SK-N-SH treated with all-trans-retinoic acid at 6 μM for 48 hours (cell line): ENCODE results near the gene SYTL5.

Experiments used
- ATAC-seq: fragments of 200-7000 bp; cut with Tn5 transposase; 3 replicates; pipeline ENCODE4 v1.9.1; 2020; ENCODE audit warnings: mild to moderate bottlenecking, moderate library complexity
- ARNTL ChIP-seq: fragments of 450-650 bp; formaldehyde crosslinking; IDR thresholded peaks from 2 replicates; pipeline ENCODE4 v1.5.0; 2020; ENCODE audit warnings: low read depth, mild to moderate bottlenecking, moderate library complexity, borderline replicate concordance
- BACH2 ChIP-seq: fragments of 250-450 bp; sonication (Bioruptor Pico); IDR thresholded peaks from 2 replicates; pipeline ENCODE4 v1.9.0; 2021; ENCODE audit warnings: mild to moderate bottlenecking, borderline replicate concordance
- CREB5 ChIP-seq: fragments of 250-450 bp; sonication (Bioruptor Pico); IDR thresholded peaks from 2 replicates; pipeline ENCODE4 v1.5.1; 2020; ENCODE audit warnings: low read depth, mild to moderate bottlenecking, moderate library complexity
- CSDC2 ChIP-seq: fragments of 250-450 bp; sonication (Bioruptor Pico); IDR thresholded peaks from 2 replicates; pipeline ENCODE4 v1.5.0; 2020; ENCODE audit warnings: mild to moderate bottlenecking, moderate library complexity
- CSRNP3 ChIP-seq: fragments of 250-450 bp; sonication (Bioruptor Pico); IDR thresholded peaks from 2 replicates; pipeline ENCODE4 v1.5.1; 2021; ENCODE audit warnings: mild to moderate bottlenecking, moderate library complexity
- GLIS3 ChIP-seq: fragments of 250-450 bp; sonication (Bioruptor Pico); IDR thresholded peaks from 2 replicates; pipeline ENCODE4 v1.5.0; 2020; ENCODE audit warnings: mild to moderate bottlenecking, moderate library complexity
- ISL1 ChIP-seq: fragments of 250-450 bp; sonication (Bioruptor Pico); IDR thresholded peaks from 2 replicates; pipeline ENCODE4 v2.1.2; 2022; ENCODE audit warnings: mild to moderate bottlenecking, moderate library complexity
- OSR1 ChIP-seq: fragments of 250-450 bp; sonication (Bioruptor Pico); IDR thresholded peaks from 2 replicates; pipeline ENCODE4 v1.8.0; 2022; ENCODE audit warnings: moderate library complexity, mild to moderate bottlenecking, inconsistent platforms
- PATZ1 ChIP-seq: fragments of 250-450 bp; sonication (Bioruptor Pico); IDR thresholded peaks from 2 replicates; pipeline ENCODE4 v1.8.0; 2020; ENCODE audit warnings: mild to moderate bottlenecking, moderate library complexity, borderline replicate concordance
- POU6F1 ChIP-seq: fragments of 250-450 bp; sonication (Bioruptor Pico); IDR thresholded peaks from 2 replicates; pipeline ENCODE4 v1.8.0; 2021; ENCODE audit warnings: low read depth, mild to moderate bottlenecking, moderate library complexity, borderline replicate concordance
- PPARA ChIP-seq: fragments of 250-450 bp; sonication (Bioruptor Pico); IDR thresholded peaks from 2 replicates; pipeline ENCODE4 v1.5.0; 2020; ENCODE audit warnings: mild to moderate bottlenecking, borderline replicate concordance
- RARB ChIP-seq: fragments of 250-450 bp; sonication (Bioruptor Pico); IDR thresholded peaks from 2 replicates; pipeline ENCODE4 v1.8.0; 2021; ENCODE audit warnings: mild to moderate bottlenecking, moderate library complexity
- TCF4 ChIP-seq: fragments of 250-450 bp; sonication (Bioruptor Pico); IDR thresholded peaks from 2 replicates; pipeline ENCODE4 v1.8.0; 2021; ENCODE audit warnings: mild to moderate bottlenecking, moderate library complexity, borderline replicate concordance
- TSHZ2 ChIP-seq: fragments of 250-450 bp; sonication (Bioruptor Pico); IDR thresholded peaks from 2 replicates; pipeline ENCODE4 v1.5.0; 2020; ENCODE audit warnings: mild to moderate bottlenecking, moderate library complexity
- ZFP30 ChIP-seq: fragments of 450-650 bp; formaldehyde crosslinking; IDR thresholded peaks from 2 replicates; pipeline ENCODE4 v1.5.0; 2022; ENCODE audit warnings: mild to moderate bottlenecking, moderate library complexity
- ZNF565 ChIP-seq: fragments of 450-650 bp; formaldehyde crosslinking; conservative IDR thresholded peaks from 2 replicates; pipeline ENCODE4 v1.5.0; 2020; ENCODE audit warnings: low read depth, mild to moderate bottlenecking, moderate library complexity
- ZNF8 ChIP-seq: fragments of 450-650 bp; formaldehyde crosslinking; IDR thresholded peaks from 2 replicates; pipeline ENCODE4 v1.5.0; 2020; ENCODE audit warnings: mild to moderate bottlenecking, moderate library complexity

SYTL5 gene

GRCh38 chrX:38004046-38004445, 2.3 kb upstream of the SYTL5 start (continued):
- no peak for TF ChIP-seq PATZ1
- TF ChIP-seq, all 23 proteins: peak for 0

- ATAC-seq, result no peak
- TF ChIP-seq ZNF565, result no peak
- no peak for TF ChIP-seq ZNF8
- TF ChIP-seq OSR1 (CRISPR knock-in tag), result no peak
- no peak for TF ChIP-seq CREB5 (CRISPR knock-in tag)
- TF ChIP-seq ZFP30, result no peak
- no peak for TF ChIP-seq CSRNP3
- TF ChIP-seq ISL1 (CRISPR knock-in tag), result no peak
- TF ChIP-seq RARB (CRISPR knock-in tag), result no peak
- TF ChIP-seq ARNTL (CRISPR knock-in tag), result no peak
- TF ChIP-seq PPARA (CRISPR knock-in tag), result no peak
- no peak for TF ChIP-seq POU6F1 (CRISPR knock-in tag)
- no peak for TF ChIP-seq TSHZ2 (CRISPR knock-in tag)
- TF ChIP-seq CSDC2 (CRISPR knock-in tag), result no peak
- no peak for TF ChIP-seq TCF4
These were observed 425 bp downstream of the SYTL5 start for GRCh38 chrX:38006778-38007177.

GRCh38 chrX:38008658-38009057, 2.3 kb downstream of the SYTL5 start:
- ATAC-seq, result no peak
- TF ChIP-seq POU6F1 (CRISPR knock-in tag) (no peak), BACH2 (no peak), ISL1 (CRISPR knock-in tag) (no peak), OSR1 (CRISPR knock-in tag) (no peak), RARB (CRISPR knock-in tag) (no peak), ZNF565 (no peak), GLIS3 (CRISPR knock-in tag) (no peak), CREB5 (CRISPR knock-in tag) (no peak), CSDC2 (CRISPR knock-in tag) (no peak), ZNF8 (no peak)
